ENCODE measurements around the gene GLUD1.
"Not testable (repeated sequence)": the region's sequence is repeated elsewhere in the genome, so short reads cannot be mapped to it uniquely, and the experiment has no call there.

DNA sequence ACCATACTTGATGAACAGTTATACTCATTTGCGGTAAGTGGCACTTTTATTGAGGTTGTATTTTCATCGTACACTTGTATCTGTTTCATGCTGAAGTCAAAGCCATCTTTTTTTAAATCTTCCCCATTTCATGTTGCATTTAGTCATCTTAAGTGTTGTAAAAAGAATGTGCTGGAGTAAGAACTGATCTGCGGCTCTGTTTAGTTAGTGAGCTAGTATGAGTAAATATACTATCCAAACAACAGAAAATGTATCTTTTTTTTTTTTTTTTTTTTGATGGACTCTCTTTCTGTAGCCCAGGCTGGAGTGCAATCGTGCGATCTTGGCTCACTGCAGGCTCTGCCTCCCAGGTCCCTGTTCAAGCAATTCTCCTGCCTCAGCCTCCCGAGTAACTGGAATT, 87.0 kb downstream of the GLUD1 start:
- TF ChIP-seq, protein P1, sequence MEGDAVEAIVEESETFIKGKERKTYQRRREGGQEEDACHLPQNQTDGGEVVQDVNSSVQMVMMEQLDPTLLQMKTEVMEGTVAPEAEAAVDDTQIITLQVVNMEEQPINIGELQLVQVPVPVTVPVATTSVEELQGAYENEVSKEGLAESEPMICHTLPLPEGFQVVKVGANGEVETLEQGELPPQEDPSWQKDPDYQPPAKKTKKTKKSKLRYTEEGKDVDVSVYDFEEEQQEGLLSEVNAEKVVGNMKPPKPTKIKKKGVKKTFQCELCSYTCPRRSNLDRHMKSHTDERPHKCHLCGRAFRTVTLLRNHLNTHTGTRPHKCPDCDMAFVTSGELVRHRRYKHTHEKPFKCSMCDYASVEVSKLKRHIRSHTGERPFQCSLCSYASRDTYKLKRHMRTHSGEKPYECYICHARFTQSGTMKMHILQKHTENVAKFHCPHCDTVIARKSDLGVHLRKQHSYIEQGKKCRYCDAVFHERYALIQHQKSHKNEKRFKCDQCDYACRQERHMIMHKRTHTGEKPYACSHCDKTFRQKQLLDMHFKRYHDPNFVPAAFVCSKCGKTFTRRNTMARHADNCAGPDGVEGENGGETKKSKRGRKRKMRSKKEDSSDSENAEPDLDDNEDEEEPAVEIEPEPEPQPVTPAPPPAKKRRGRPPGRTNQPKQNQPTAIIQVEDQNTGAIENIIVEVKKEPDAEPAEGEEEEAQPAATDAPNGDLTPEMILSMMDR (conservative IDR thresholded peaks at IDR 0.05; ENCODE audit: low read depth, low read length): not testable (repeated sequence)
- not testable (repeated sequence) for TF ChIP-seq EZH2 (IDR thresholded peaks at IDR 0.05; ENCODE audit: low read length, unreplicated experiment); EZH2phosphoT487 (IDR thresholded peaks at IDR 0.05; ENCODE audit: borderline replicate concordance, low read length)
